Measurements from ENCODE around the gene RNF215. TPM values are rescaled to one million over a fixed set of nuclear protein-coding genes. Genes with fewer than 3 reads are reported as not detected.

Gene RNF215
- total and polyA plus RNA-seq, 2 of the 13 experiments (the other 11 are each of a cell fraction or from before 2014, with no cell fraction given), result 5.3 to 6.1 TPM

GRCh38 chr22:30397656-30398635 lies 10.7 kb upstream of the RNF215 start (continued):
- no peak for TF ChIP-seq CEBPG (CRISPR knock-in tag; IDR thresholded peaks at IDR 0.05)

- peak within 1 kb of the TSS; percentile 58 for H3K9ac ChIP-seq (ENCODE audit: insufficient read depth, low read depth, low read length)
- no peaks in the 10 kb centered on the region for H3K79me2 ChIP-seq (ENCODE audit: insufficient read depth, low read length)
- no peaks in the 10 kb centered on the region for H4K20me1 ChIP-seq (ENCODE audit: insufficient read depth, low read length)
- in situ Hi-C loops (cut with HindIII; ENCODE audit: extremely low pct_ligation_motif_present, low pct_unique_long_range_greater_than_20kb) (loop anchor here (25.0 kb wide), 1 partner anchor 285 kb away; no protein-coding TSS in a partner anchor), intact Hi-C loops (cut with micrococcal nuclease; ENCODE audit: unreplicated experiment) (no loop called here)
- H3K4me1 ChIP-seq (ENCODE audit: insufficient read depth, low read length), result peaks cover 64% of the 10 kb centered on the region
- H3K27ac ChIP-seq (ENCODE audit: extremely low read length, insufficient read depth, low read length), result no peak within 1 kb of the TSS
- 0% methylated on average over 10 of the region's 56 CpGs for WGBS (ENCODE audit: low lambda C conversion rate)
- H3K27me3 ChIP-seq (ENCODE audit: control insufficient read depth in 1 of 2, insufficient read depth in 2 of 2, low read length in 2 of 2), result peaks cover 0 to 4% of the 10 kb centered on the region in 2 experiments; a peak in 1 of 5 replicates
- H3K4me3 ChIP-seq (replicated peaks in 1 of 3; ENCODE audit: insufficient read depth in 1 of 3, low read depth in 2 of 3, low read length in 3 of 3), result peak within 1 kb of the TSS; percentile 67 to 84 (median 74)
- CTCF ChIA-PET (ENCODE audit: low intra/inter-chr PET ratio, low total read pairs), result no interaction called here
- POLR2A ChIA-PET, result interaction anchor here (0.5 to 10.2 kb wide), 5 partner anchors 9 to 452 kb away, joined by 3 to 164 read pairs (median 8); partner anchors contain the start of genes MTFP1 and RNF215
- TSS peak; percentile 66 for BruUV-seq (replicated peaks)
- no peak for FAIRE-seq
- peak; percentile 65 for ATAC-seq
- H3K4me2 ChIP-seq (ENCODE audit: low read depth, low read length), result peak within 1 kb of the TSS; percentile 94
- no peak for DNase-seq (ENCODE audit: low spot score)
- H2AFZ ChIP-seq (ENCODE audit: low read length), result no peak within 1 kb of the TSS
- H3K36me3 ChIP-seq (replicated peaks in 1 of 2; ENCODE audit: control insufficient read depth in 1 of 2, insufficient read depth in 2 of 2, low read length in 2 of 2), result no peaks in the 10 kb centered on the region
- no peaks in the 10 kb centered on the region for H3K9me3 ChIP-seq (ENCODE audit: low read length)
- TF ChIP-seq NR1H2 (CRISPR knock-in tag; IDR thresholded peaks at IDR 0.05; ENCODE audit: borderline replicate concordance, low read depth), result no peak
- TF ChIP-seq GATAD2A (CRISPR knock-in tag; IDR thresholded peaks at IDR 0.05), result no peak
- TF ChIP-seq ZNF768 (CRISPR knock-in tag; IDR thresholded peaks at IDR 0.05), result peak; percentile 54
- TF ChIP-seq MZF1 (CRISPR knock-in tag; IDR thresholded peaks at IDR 0.05; ENCODE audit: borderline replicate concordance), result peak; percentile 70; the same call in 1 of the 2 replicates
- TF ChIP-seq FOXM1 (CRISPR knock-in tag; IDR thresholded peaks at IDR 0.05), result no peak
- TF ChIP-seq TFDP1 (CRISPR knock-in tag; IDR thresholded peaks at IDR 0.05; ENCODE audit: borderline replicate concordance), result 0 out of 2 replicates have a peak, but pooled peaks have one; percentile 13
- TF ChIP-seq THRA (CRISPR knock-in tag; IDR thresholded peaks at IDR 0.05; ENCODE audit: borderline replicate concordance), result no peak
- peak; percentile 60 for TF ChIP-seq HNRNPLL (IDR thresholded peaks at IDR 0.05; ENCODE audit: low read depth, low read length, poor library complexity, severe bottlenecking)
- no peak for TF ChIP-seq MTF1 (CRISPR knock-in tag; IDR thresholded peaks at IDR 0.05)
- no peak for TF ChIP-seq ZNF446 (CRISPR knock-in tag; IDR thresholded peaks at IDR 0.05)
- TF ChIP-seq RFXAP (CRISPR knock-in tag; IDR thresholded peaks at IDR 0.05; ENCODE audit: borderline replicate concordance), result no peak
- no peak for TF ChIP-seq ZEB1 (IDR thresholded peaks at IDR 0.05; ENCODE audit: insufficient replicate concordance, low read depth)
- no peak for TF ChIP-seq ZNF672 (CRISPR knock-in tag; IDR thresholded peaks at IDR 0.05)
- no peak for TF ChIP-seq ZMYM4 (CRISPR knock-in tag; IDR thresholded peaks at IDR 0.05)
- TF ChIP-seq FOSL1 (CRISPR knock-in tag; IDR thresholded peaks at IDR 0.05; ENCODE audit: borderline replicate concordance), result no peak
- TF ChIP-seq ZNF607 (CRISPR knock-in tag; IDR thresholded peaks at IDR 0.05; ENCODE audit: borderline replicate concordance), result peak; percentile 62; the same call in 1 of the 2 replicates
- TF ChIP-seq SYNCRIP (IDR thresholded peaks at IDR 0.05; ENCODE audit: insufficient read depth, low read depth, low read length), result no peak
- no peak for TF ChIP-seq ZNF782 (CRISPR knock-in tag; IDR thresholded peaks at IDR 0.05; ENCODE audit: borderline replicate concordance)
Observed at GRCh38 chr22:30396871-30397655, 9.9 kb upstream of the RNF215 start, which contains the start of gene SEC14L2. TSS of gene SEC14L2 (plus strand) at chr22:30397018. CDS start at chr22:30397117, 99 bp downstream.
